ENCODE measurements around the gene TMC1. TPM values are rescaled to one million over a fixed set of nuclear protein-coding genes. Genes with fewer than 3 reads are reported as not detected.
"Not testable (repeated sequence)": the region's sequence is repeated elsewhere in the genome, so short reads cannot be mapped to it uniquely, and the experiment has no call there.

TMC1 gene
- total RNA-seq, result under 1 TPM in 3 of 4 donors, not detected in 1; 0.12 to 0.56 (median 0.13) TPM

GRCh38 chr9:72521416-72521815 is at the start of gene TMC1:
TSS of gene TMC1 (plus strand) at chr9:72521608. CDS start at chr9:72648649, 127,041 bp downstream.
- not testable (repeated sequence) for DNase-seq (ENCODE audit: low spot score)

GRCh38 chr9:72473474-72474261 is 47.7 kb upstream of the TMC1 start:
- DNase-seq (ENCODE audit: low spot score), result no peak
- no peak for TF ChIP-seq CTCF (IDR thresholded peaks at IDR 0.05)
- ATAC-seq (ENCODE audit: low FRiP score), result no peak

More at GRCh38 chr9:72521416-72521815, at the start of gene TMC1:
- ATAC-seq (ENCODE audit: low FRiP score), result not testable (repeated sequence)

GRCh38 chr9:72474676-72475075 is 46.7 kb upstream of the TMC1 start:
- ATAC-seq (ENCODE audit: low FRiP score), result no peak
- TF ChIP-seq CTCF (IDR thresholded peaks at IDR 0.05), result no peak
- DNase-seq (ENCODE audit: low spot score), result no peak

- TF ChIP-seq CTCF (IDR thresholded peaks at IDR 0.05), result no peak
- ATAC-seq (ENCODE audit: low FRiP score) (no peak), DNase-seq (ENCODE audit: low spot score) (no peak)
Measured at GRCh38 chr9:72476100-72476499, 45.3 kb upstream of the TMC1 start.

- TF ChIP-seq CTCF (IDR thresholded peaks at IDR 0.05), result no peak
- DNase-seq (ENCODE audit: low spot score) (no peak), ATAC-seq (ENCODE audit: low FRiP score) (peak; percentile 79)
Measured at GRCh38 chr9:72476617-72477437, 44.6 kb upstream of the TMC1 start.

GRCh38 chr9:72477930-72478518 is 43.4 kb upstream of the TMC1 start:
- TF ChIP-seq CTCF (IDR thresholded peaks at IDR 0.05), result no peak
- DNase-seq (ENCODE audit: low spot score) (no peak), ATAC-seq (ENCODE audit: low FRiP score) (peak; percentile 35)

GRCh38 chr9:72478966-72479365 is 42.4 kb upstream of the TMC1 start:
- no peak for DNase-seq (ENCODE audit: low spot score)
- no peak for ATAC-seq (ENCODE audit: low FRiP score)
- TF ChIP-seq CTCF (IDR thresholded peaks at IDR 0.05), result no peak

- ATAC-seq (ENCODE audit: low FRiP score); DNase-seq (ENCODE audit: low spot score): not testable (repeated sequence)
Measured at GRCh38 chr9:72480261-72480660, 41.1 kb upstream of the TMC1 start.

Data from omental fat pad (tissue), 4 donors.